Gastrocnemius medialis (tissue), 4 donors: ENCODE data around the gene MYRIP. TPM values are rescaled to one million over a fixed set of nuclear protein-coding genes. Genes with fewer than 3 reads are reported as not detected.

ENCODE experiments used
- ATAC-seq, 2 donors: fragments of 150-250 bp; one replicate each; pipeline ENCODE4 v1.9.1; 2016
- DNase-seq, 2 donors: peaks; one replicate each; pipeline ENCODE4 v3.0.0-alpha.2; 2019
- H3K27ac ChIP-seq, 4 donors: fragments of 200-600 bp; sonication (generic); 1 replicate in 1 of 4; 2 replicates in 3 of 4; pipeline ENCODE4 v1.5.1; 2016 to 2018; ENCODE audit warnings: mild to moderate bottlenecking in 2 of 4, moderate library complexity in 1 of 4
- H3K27me3 ChIP-seq, 3 donors: fragments of 200-600 bp; sonication (generic) in 2 of 3; 1 replicate in 1 of 3; 2 replicates in 2 of 3; pipeline versions ENCODE4 v1.5.1 to v1.6.0; 2016 to 2019; ENCODE audit warnings: mild to moderate bottlenecking in 1 of 3, moderate library complexity in 1 of 3
- H3K36me3 ChIP-seq, 2 donors: fragments of 200-600 bp; sonication (generic) in 1 of 2; one replicate each; pipeline ENCODE4 v1.5.1; 2017 to 2018
- H3K4me1 ChIP-seq, 2 donors: fragments of 200-600 bp; sonication (generic) in 1 of 2; one replicate each; pipeline ENCODE4 v1.5.1; 2016 to 2017; ENCODE audit warnings: mild to moderate bottlenecking in 2 of 2
- H3K4me3 ChIP-seq, 4 donors: fragments of 200-600 bp; sonication (generic) in 3 of 4; 1 replicate in 1 of 4; 2 replicates in 3 of 4; pipeline ENCODE4 v1.5.1; 2016 to 2019; ENCODE audit warnings: mild to moderate bottlenecking in 2 of 4
- H3K9me3 ChIP-seq, 3 donors: fragments of 200-600 bp; sonication (generic) in 2 of 3; 1 replicate in 1 of 3; 2 replicates in 2 of 3; pipeline ENCODE4 v1.5.1; 2016 to 2019
- POLR2A ChIP-seq, 2 donors: fragments of 450-650 bp; IDR thresholded peaks; one replicate each; pipeline ENCODE4 v1.6.1; 2017; ENCODE audit warnings: antibody characterized with exemption in 2 of 2, mild to moderate bottlenecking in 2 of 2, moderate library complexity in 2 of 2
- in situ Hi-C, 4 donors: fragments of 200-750 bp; cut with MboI; loops; one replicate each; pipeline versions ENCODE4 v1.15.0 to v1.8.0; 2017; ENCODE audit warnings: low sequenced_read_pairs in 4 of 4
- intact Hi-C: fragments of 100-400 bp; cut with DNase I; formaldehyde crosslinking; loops from one replicate; pipeline ENCODE4 v1.15.1; 2023; ENCODE audit warnings: low total_unique reads
- total RNA-seq, 4 donors: library from RNA; depleted of rRNA; stranded (reverse); fragments of >200 nt; gene quantifications; one replicate each; pipeline versions ENCODE4 v1.1.0 to v1.2.3, GENCODE V29; 2016
- TF ChIP-seq, protein P1 (sequence below), 5 experiments: fragments of 450-650 bp in 3 of 5; fragments of 200-600 bp in 2 of 5; sonication (generic) in 2 of 5; IDR thresholded peaks in 4 of 5; conservative IDR thresholded peaks in 1 of 5; 1 replicate in 4 of 5; 2 replicates in 1 of 5; pipeline ENCODE4 v1.5.1; 2016 to 2019; ENCODE audit warnings: antibody characterized with exemption in 5 of 5, mild to moderate bottlenecking in 3 of 5, moderate library complexity in 3 of 5

The MYRIP gene
- total RNA-seq, 4 donors from 2014 or later, result 0.66 to 1.9 (median 1.5) TPM

DNA sequence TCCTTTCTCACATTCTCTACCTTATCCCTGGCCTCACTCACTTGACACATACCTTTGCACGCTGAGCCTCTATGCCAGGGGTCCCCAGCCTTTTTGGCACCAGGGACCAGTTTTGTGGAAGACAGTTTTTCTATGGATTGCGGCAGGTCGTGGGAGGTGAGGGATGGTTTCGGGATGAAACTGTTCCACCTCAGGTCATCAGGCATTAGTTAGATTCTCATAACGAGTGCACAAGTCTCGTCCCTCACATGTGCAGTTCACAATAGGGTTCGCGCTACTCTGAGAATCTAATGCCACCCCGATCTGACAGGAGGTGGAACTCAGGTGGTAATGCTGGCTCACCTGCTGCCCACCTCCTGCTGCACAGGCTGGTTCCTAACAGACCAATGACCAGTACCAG lies 387.6 kb downstream of the MYRIP start:
- Histone ChIP-seq H3K9me3 (no peaks in the 10 kb centered on the region), H3K36me3 (no peaks in the 10 kb centered on the region), H3K4me3 (no peak overlapping the region), H3K27ac (no peak overlapping the region), H3K4me1 (no peaks in the 10 kb centered on the region), H3K27me3 (no peaks in the 10 kb centered on the region)
- DNase-seq, result no peak
- ATAC-seq, result no peak
- intact Hi-C loops, result no loop called here
- TF ChIP-seq, protein P1, sequence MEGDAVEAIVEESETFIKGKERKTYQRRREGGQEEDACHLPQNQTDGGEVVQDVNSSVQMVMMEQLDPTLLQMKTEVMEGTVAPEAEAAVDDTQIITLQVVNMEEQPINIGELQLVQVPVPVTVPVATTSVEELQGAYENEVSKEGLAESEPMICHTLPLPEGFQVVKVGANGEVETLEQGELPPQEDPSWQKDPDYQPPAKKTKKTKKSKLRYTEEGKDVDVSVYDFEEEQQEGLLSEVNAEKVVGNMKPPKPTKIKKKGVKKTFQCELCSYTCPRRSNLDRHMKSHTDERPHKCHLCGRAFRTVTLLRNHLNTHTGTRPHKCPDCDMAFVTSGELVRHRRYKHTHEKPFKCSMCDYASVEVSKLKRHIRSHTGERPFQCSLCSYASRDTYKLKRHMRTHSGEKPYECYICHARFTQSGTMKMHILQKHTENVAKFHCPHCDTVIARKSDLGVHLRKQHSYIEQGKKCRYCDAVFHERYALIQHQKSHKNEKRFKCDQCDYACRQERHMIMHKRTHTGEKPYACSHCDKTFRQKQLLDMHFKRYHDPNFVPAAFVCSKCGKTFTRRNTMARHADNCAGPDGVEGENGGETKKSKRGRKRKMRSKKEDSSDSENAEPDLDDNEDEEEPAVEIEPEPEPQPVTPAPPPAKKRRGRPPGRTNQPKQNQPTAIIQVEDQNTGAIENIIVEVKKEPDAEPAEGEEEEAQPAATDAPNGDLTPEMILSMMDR (IDR thresholded peaks at IDR 0.05 in 4 of 5, conservative IDR thresholded peaks at IDR 0.05 in 1 of 5), result no peak
- TF ChIP-seq POLR2A (IDR thresholded peaks at IDR 0.05), result no peak
- in situ Hi-C loops, result loop anchor here in 2 of 4 donors (25.0 kb wide), 1 partner anchor 485 kb away; no protein-coding TSS in a partner anchor

DNA sequence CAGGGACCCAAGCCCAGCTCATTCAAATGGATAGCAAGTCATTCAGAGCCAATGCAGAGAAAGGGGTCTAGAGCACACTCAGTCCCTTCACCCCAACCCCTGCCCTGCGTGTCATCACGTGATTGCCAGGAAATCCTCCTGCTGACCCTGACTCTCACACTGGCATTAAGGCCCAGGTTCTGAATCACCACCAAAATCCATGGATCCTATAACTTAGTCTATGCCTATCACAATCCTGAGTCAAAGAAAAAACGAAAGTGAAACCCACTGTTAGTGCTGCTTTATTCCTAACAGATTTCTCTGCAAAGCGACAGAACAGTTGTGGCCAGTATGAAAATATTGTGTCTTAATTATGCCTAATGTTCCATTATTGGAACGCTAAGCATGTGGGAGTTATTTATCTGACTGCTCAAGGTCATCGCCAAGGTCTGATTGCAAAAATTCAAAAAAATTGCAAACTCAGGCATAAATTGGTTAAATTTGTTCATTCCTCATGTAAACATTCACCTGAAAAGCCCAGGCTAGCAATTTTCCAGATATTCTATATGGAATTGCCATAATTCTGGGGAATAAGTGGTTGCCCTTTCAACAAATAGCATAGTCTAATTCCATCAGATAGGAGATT lies 391.4 kb downstream of the MYRIP start:
- Histone ChIP-seq H3K4me1 (no peaks in the 10 kb centered on the region), H3K9me3 (no peaks in the 10 kb centered on the region), H3K36me3 (no peaks in the 10 kb centered on the region), H3K27ac (no peak overlapping the region), H3K4me3 (no peak overlapping the region), H3K27me3 (no peaks in the 10 kb centered on the region)
- ATAC-seq (no peak), DNase-seq (no peak)
- in situ Hi-C loops, result no loop called here
- intact Hi-C loops, result no loop called here
- TF ChIP-seq POLR2A (IDR thresholded peaks at IDR 0.05), result no peak
- TF ChIP-seq, protein P1 (IDR thresholded peaks at IDR 0.05 in 4 of 5, conservative IDR thresholded peaks at IDR 0.05 in 1 of 5), result no peak

DNA sequence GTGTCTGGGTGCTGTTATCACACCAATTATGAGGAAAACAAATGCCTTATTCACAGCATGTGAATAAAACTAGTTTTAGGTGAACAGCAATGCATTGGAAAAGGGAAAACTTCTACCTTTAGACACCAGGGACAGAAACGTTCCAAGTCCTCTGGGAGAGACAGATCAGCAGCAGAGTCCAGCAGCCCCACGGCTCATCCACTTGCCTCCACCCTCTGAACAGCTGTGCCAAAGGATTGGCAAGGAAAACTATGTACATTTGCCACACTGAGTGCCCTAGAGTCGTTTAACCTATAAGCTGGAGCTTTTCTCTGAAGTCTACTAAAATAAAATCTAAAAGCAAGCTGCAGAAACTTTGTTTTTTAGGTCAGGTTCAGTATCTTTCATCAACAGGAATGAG lies 392.4 kb downstream of the MYRIP start:
- DNase-seq (no peak), ATAC-seq (no peak)
- Histone ChIP-seq H3K27me3 (no peaks in the 10 kb centered on the region), H3K4me3 (no peak overlapping the region), H3K4me1 (no peaks in the 10 kb centered on the region), H3K36me3 (no peaks in the 10 kb centered on the region), H3K9me3 (no peaks in the 10 kb centered on the region), H3K27ac (no peak overlapping the region)
- TF ChIP-seq, protein P1 (IDR thresholded peaks at IDR 0.05 in 4 of 5, conservative IDR thresholded peaks at IDR 0.05 in 1 of 5), result no peak
- TF ChIP-seq POLR2A (IDR thresholded peaks at IDR 0.05), result no peak
- intact Hi-C loops (no loop called here), in situ Hi-C loops (no loop called here)

DNA sequence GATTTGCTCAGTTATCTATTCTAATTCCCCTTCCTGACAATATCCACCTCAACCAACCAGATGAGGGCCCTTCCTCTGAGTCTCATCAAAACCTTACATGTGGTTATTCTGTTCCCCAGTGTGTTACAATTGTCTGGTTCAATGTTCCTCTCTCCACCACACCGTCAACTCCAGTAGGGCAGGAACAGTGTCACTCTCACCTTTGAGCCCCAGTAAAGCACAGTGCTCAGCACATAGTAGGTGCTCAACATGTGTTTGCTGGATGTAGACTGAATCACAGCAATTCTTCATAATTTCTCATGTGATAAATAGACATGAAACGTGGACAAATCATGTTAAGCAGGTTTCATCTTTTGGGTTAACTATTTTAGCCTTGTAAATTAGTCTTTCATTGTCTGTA lies 397.1 kb downstream of the MYRIP start:
- no peak overlapping the region for H3K4me3 ChIP-seq
- TF ChIP-seq, protein P1 (IDR thresholded peaks at IDR 0.05 in 4 of 5, conservative IDR thresholded peaks at IDR 0.05 in 1 of 5), result no peak
- no peak for TF ChIP-seq POLR2A (IDR thresholded peaks at IDR 0.05)
- no peaks in the 10 kb centered on the region for H3K4me1 ChIP-seq
- intact Hi-C loops (no loop called here), in situ Hi-C loops (no loop called here)
- no peak for ATAC-seq
- H3K9me3 ChIP-seq, result no peaks in the 10 kb centered on the region
- no peaks in the 10 kb centered on the region for H3K36me3 ChIP-seq
- DNase-seq, result no peak
- no peaks in the 10 kb centered on the region for H3K27me3 ChIP-seq
- no peak overlapping the region for H3K27ac ChIP-seq

DNA sequence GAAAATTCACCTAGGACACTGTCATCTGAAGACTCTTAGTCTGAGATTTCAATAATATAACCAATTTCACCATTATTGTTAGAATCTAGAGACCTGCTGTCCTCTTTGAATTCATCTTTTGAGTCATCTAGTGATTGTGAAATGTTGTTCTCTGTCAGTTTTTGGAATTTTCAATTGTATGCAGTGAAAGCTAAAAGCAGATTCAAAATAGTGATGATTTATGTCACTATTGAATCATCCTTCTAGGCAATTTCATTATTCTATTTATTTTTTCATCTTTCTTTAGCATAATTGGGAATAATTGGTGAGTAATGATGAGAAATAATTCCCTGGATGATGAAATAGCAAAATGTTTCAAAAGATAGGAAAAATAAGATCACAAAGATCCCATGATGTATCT lies 398.4 kb downstream of the MYRIP start:
- Histone ChIP-seq H3K4me1 (no peaks in the 10 kb centered on the region), H3K27me3 (no peaks in the 10 kb centered on the region), H3K9me3 (no peaks in the 10 kb centered on the region), H3K27ac (no peak overlapping the region), H3K36me3 (no peaks in the 10 kb centered on the region), H3K4me3 (no peak overlapping the region)
- no peak for DNase-seq
- ATAC-seq, result no peak
- no peak for TF ChIP-seq POLR2A (IDR thresholded peaks at IDR 0.05)
- TF ChIP-seq, protein P1 (IDR thresholded peaks at IDR 0.05 in 4 of 5, conservative IDR thresholded peaks at IDR 0.05 in 1 of 5), result no peak
- intact Hi-C loops (no loop called here), in situ Hi-C loops (no loop called here)
